ENCODE measurements around the gene NSD2.

DNA sequence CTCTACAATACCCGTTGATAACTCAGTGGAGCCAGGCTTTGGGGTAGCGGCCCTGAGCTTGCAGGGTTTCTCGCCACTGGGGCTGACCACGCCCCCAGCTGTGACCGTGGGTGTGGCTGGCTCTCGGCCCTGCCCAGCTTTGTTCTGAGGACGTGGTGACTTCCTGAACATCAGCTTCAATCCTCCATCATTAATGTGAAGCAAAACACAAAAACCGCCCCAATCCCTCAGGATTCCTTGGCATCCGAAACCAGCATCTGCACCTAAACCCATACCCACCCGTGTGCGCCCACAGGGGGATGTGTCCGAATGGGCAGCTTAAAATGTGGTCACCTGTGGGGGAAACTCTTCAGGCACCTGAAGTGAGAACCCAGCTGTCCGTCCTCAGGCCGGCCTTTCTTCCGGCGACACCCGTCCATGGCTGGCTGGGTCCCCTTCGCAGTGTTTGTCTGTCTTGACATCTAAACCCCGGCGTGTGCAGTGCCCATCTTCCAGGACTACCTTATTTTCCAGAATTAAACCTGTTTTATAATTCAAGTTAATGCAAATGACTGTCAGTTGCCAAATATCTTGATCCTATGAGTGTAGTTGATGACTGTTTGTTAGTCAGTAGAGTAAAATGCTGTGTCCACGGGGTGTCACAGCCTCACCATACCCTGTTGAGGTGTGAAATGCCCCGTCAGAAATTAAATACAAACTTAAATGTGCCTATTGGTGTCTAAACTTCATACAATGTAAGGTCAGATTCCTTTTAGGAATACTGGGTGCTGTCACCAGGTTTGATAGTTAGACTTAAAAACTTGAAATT, 110.3 kb downstream of the NSD2 start:
- TF ChIP-seq, protein P1, sequence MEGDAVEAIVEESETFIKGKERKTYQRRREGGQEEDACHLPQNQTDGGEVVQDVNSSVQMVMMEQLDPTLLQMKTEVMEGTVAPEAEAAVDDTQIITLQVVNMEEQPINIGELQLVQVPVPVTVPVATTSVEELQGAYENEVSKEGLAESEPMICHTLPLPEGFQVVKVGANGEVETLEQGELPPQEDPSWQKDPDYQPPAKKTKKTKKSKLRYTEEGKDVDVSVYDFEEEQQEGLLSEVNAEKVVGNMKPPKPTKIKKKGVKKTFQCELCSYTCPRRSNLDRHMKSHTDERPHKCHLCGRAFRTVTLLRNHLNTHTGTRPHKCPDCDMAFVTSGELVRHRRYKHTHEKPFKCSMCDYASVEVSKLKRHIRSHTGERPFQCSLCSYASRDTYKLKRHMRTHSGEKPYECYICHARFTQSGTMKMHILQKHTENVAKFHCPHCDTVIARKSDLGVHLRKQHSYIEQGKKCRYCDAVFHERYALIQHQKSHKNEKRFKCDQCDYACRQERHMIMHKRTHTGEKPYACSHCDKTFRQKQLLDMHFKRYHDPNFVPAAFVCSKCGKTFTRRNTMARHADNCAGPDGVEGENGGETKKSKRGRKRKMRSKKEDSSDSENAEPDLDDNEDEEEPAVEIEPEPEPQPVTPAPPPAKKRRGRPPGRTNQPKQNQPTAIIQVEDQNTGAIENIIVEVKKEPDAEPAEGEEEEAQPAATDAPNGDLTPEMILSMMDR (IDR thresholded peaks at IDR 0.05; ENCODE audit: poor library complexity), result no peak
- no peak for TF ChIP-seq EZH2 (IDR thresholded peaks at IDR 0.05; ENCODE audit: borderline replicate concordance)
